HG02798 (cell line): ENCODE data around the gene VPS13D.

Experiments used
- ATAC-seq: cut with Tn5 transposase; IDR thresholded peaks from one replicate; pipeline ENCODE4 v1.9.1; 2021; ENCODE audit warnings: mild to moderate bottlenecking; ENCODE audit not compliant: unreplicated experiment, poor library complexity

VPS13D gene

GRCh38 chr1:12499539-12500240 lies 269.9 kb downstream of the VPS13D start:
- ATAC-seq, result no peak

GRCh38 chr1:12501661-12502060 lies 271.8 kb downstream of the VPS13D start:
- ATAC-seq, result no peak

GRCh38 chr1:12502336-12503109 lies 272.7 kb downstream of the VPS13D start:
- no peak for ATAC-seq

GRCh38 chr1:12503709-12504108 lies 273.9 kb downstream of the VPS13D start:
- ATAC-seq, result no peak

GRCh38 chr1:12504601-12505000 lies 274.8 kb downstream of the VPS13D start:
- ATAC-seq, result no peak

GRCh38 chr1:12505231-12505630 lies 275.4 kb downstream of the VPS13D start:
- no peak for ATAC-seq

- ATAC-seq, result no peak
These were observed 275.9 kb downstream of the VPS13D start for GRCh38 chr1:12505639-12506280.

DNA sequence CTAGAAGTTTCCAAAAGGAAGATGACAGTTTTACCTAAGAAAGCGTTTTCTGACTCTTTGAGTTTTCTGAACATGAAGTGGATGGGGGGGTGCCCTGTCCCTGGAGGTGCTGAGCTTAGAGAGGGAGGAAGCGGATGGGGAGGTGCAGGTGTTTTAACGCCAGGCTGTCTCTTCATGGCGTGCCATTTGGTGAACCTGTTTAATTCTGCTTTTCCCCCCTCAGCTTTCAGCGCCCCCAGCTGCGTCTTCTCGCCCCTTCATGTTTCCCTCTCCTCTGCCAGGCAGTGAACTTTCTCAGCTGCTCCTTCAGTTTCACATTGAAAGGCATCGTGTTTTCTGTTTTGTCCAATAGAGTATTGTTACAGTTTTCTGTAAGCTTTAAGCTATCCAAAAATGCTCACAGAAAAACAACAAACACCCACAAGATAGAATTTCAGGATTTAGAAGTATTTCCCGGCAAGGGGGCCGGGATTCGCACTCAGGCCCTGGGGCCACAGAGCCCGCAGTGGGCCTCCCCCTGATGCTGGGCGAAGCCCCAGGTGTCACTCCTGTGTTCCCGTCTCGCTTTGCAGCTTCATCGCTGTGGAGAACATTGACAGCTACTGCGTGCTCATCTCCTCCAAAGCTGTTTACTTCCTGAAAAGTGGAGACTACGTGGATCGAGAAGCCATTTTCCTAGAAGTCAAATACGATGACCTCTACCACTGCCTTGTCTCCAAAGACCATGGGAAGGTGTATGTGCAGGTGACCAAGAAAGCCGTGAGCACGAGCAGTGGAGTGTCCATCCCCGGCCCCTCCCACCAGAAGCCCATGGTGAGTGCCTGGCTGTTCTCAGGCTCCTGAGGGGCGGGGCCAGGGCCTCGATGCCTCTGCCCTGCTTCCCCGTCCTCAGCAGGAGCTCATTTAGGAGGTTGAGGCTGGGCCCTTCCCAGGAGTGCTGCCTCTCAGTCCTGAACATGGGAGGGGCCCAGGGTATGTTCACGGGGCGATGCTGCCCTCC lies 276.8 kb downstream of the VPS13D start:
- no peak for ATAC-seq

- no peak for ATAC-seq
These were observed 277.8 kb downstream of the VPS13D start for GRCh38 chr1:12507631-12508030.

- no peak for ATAC-seq
These were observed 279.0 kb downstream of the VPS13D start for GRCh38 chr1:12508849-12509248.

DNA sequence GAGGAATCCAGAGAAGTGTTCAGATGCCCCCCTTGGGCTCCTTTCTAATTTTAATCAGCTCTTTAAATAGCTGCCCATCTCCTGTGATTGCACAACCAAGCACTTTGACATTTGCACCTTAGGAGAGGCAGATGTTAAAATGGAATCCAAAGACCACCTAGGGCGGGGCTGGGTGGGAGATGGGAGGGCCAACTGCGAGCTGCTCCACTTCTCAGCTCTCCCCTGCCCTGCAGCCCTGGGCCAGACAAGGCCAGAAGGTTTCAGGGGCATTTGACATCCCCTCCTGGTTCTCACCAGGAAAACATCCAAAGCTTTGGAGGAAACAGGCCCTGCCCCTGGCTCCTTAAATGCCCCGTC lies 281.3 kb downstream of the VPS13D start:
- ATAC-seq, result no peak

DNA sequence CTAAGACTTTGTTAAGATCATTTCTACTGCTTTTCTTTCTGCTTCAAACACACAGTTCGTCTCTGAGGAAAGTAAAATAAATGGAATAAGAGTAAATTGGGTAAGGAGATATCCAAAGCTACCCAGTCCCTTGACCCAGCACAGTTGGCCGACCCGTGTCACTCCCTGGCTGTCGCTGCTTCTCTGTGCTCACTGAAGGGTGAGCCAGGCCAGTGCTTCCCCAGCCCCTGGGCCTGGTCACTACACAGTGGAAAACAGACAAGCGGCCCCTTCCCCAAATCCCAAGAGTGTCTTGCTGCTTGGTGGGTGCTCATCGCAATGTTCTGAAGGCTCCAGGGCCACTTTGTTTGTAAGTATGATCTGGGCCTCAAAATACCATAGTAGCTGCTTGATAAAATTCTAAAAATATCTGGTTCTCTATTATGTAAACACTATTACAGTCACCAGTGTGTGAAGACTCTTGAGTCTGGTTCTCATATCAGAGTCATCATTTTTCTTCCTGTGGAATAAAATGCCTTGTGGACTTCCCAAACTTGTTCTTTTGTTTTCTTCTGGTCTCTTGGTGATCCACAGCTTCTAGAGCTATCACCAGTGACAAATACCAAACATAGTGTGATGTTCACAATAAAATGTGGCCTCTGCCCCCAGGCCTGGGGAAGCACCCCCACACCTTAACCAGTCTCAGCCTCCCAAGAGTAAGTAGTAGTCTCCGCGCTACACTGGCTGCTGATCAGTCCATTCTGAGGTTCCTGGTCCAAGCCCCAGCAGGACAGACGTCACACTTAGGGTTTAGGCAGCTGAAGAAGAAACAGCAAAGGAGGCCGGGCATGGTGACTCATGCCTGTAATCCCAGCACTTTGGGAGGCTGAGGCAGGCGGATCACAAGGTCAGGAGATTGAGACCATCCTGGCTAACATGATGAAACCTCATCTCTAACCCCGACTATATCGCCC lies 282.0 kb downstream of the VPS13D start:
- no peak for ATAC-seq

GRCh38 chr1:12513181-12513580 lies 283.4 kb downstream of the VPS13D start:
- ATAC-seq, result no peak

GRCh38 chr1:12514590-12514989 lies 284.8 kb downstream of the VPS13D start:
- ATAC-seq, result no peak

DNA sequence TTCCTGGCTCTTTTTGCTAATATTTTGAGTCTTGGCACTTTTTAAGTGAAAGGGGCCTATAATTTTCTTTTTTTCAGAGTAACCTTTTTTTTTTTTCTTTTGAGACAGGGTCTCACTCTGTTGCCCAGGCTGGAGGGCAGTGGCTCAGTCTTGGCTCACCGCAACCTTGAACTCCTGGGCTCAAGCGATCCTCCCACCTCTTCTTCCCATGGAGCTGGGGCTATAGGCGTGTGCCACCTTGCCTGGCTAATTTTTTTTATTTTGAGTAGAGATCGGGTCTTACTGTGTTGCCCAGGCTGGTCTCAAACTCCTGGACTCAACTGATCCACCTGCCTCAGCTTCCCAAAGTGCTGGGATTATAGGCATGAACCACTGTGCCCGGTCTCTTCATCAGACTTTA lies 285.4 kb downstream of the VPS13D start:
- ATAC-seq, result no peak

- ATAC-seq, result no peak
These were observed 286.9 kb downstream of the VPS13D start for GRCh38 chr1:12516741-12517140.

DNA sequence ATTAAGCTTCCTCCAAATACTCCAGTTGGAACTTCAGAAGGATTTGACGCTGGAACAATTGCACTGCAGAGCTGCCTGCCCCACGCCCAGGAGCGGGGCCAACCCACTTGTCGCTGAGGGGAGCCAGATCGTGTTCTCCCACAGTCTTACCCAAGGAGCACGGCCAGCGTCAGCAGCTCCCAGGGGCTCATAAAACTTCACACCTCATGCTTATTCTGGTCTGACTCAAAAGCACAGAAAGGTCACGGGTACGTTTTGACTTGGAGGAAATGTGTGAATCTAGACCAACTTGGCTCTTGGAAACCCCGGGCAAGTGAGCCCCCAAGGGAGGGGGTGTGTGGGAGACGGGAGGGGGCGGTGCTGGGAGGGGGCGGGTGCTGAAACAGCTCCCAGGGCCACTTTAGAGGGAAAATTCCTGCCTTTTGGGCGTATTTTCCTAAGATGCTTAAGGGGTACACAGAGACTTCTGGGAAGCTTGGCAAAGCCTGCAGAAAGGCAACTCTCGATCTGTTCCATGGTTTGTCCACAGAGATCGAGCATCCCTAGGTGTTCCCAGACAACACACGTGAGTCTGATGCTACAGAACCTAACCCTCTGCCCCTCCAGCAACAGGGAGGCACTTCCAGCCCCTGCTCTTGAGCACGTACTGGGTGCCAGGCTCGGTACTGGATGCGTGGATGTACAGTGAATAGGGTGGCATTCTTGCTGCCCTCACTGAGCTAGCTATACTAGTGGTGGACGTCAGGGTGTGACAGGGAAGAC lies 289.3 kb downstream of the VPS13D start:
- ATAC-seq, result no peak

- ATAC-seq, result no peak
These were observed 290.0 kb downstream of the VPS13D start for GRCh38 chr1:12519693-12520364.
